ENCODE measurements around the gene MYL10.

MYL10 gene

GRCh38 chr7:101591504-101591903 lies 37.6 kb downstream of the MYL10 start:
- Mint-ChIP-seq H3K4me3 (no peak overlapping the region), H3K27me3 (peaks cover 2% of the 10 kb centered on the region), H3K27ac (no peak overlapping the region), H3K4me1 (ENCODE audit: low read depth) (no peaks in the 10 kb centered on the region), H3K36me3 (ENCODE audit: low read depth) (no peaks in the 10 kb centered on the region), H3K9me3 (peaks cover 6% of the 10 kb centered on the region)
- intact Hi-C loops (cut with micrococcal nuclease): no loop called here

- H3K36me3 Mint-ChIP-seq (ENCODE audit: low read depth): no peaks in the 10 kb centered on the region
- peaks cover 2% of the 10 kb centered on the region for H3K9me3 Mint-ChIP-seq
- peaks cover 2% of the 10 kb centered on the region for H3K27me3 Mint-ChIP-seq
- H3K4me1 Mint-ChIP-seq (ENCODE audit: low read depth): no peaks in the 10 kb centered on the region
- H3K4me3 Mint-ChIP-seq: no peak overlapping the region
- intact Hi-C loops (cut with micrococcal nuclease): no loop called here
- no peak overlapping the region for H3K27ac Mint-ChIP-seq
Measured at GRCh38 chr7:101590663-101591435, 38.2 kb downstream of the MYL10 start.

- peaks cover 2% of the 10 kb centered on the region for H3K27me3 Mint-ChIP-seq
- H3K9me3 Mint-ChIP-seq: no peaks in the 10 kb centered on the region
- no peak overlapping the region for H3K27ac Mint-ChIP-seq
- no peak overlapping the region for H3K4me3 Mint-ChIP-seq
- intact Hi-C loops (cut with micrococcal nuclease): no loop called here
- no peaks in the 10 kb centered on the region for H3K36me3 Mint-ChIP-seq (ENCODE audit: low read depth)
- H3K4me1 Mint-ChIP-seq (ENCODE audit: low read depth): no peaks in the 10 kb centered on the region
Measured at GRCh38 chr7:101589976-101590662, 39.0 kb downstream of the MYL10 start.

- H3K4me1 Mint-ChIP-seq (ENCODE audit: low read depth): no peaks in the 10 kb centered on the region
- no peak overlapping the region for H3K4me3 Mint-ChIP-seq
- H3K27ac Mint-ChIP-seq: no peak overlapping the region
- H3K9me3 Mint-ChIP-seq: peaks cover 1% of the 10 kb centered on the region
- H3K27me3 Mint-ChIP-seq: peaks cover 2% of the 10 kb centered on the region
- no peaks in the 10 kb centered on the region for H3K36me3 Mint-ChIP-seq (ENCODE audit: low read depth)
- intact Hi-C loops (cut with micrococcal nuclease): no loop called here
Measured at GRCh38 chr7:101589052-101589451, 40.0 kb downstream of the MYL10 start.

- Mint-ChIP-seq H3K36me3 (ENCODE audit: low read depth) (no peaks in the 10 kb centered on the region), H3K27me3 (peaks cover 2% of the 10 kb centered on the region), H3K4me3 (no peak overlapping the region)
Measured at GRCh38 chr7:101588131-101588935, 40.8 kb downstream of the MYL10 start.

GRCh38 chr7:101586906-101587677 lies 42.0 kb downstream of the MYL10 start:
- Mint-ChIP-seq H3K27me3 (peaks cover 4% of the 10 kb centered on the region), H3K4me3 (no peak overlapping the region), H3K36me3 (ENCODE audit: low read depth) (no peaks in the 10 kb centered on the region), H3K4me1 (ENCODE audit: low read depth) (no peaks in the 10 kb centered on the region), H3K9me3 (peaks cover 16% of the 10 kb centered on the region), H3K27ac (no peak overlapping the region)
- intact Hi-C loops (cut with micrococcal nuclease): no loop called here

More at GRCh38 chr7:101588131-101588935, 40.8 kb downstream of the MYL10 start:
- Mint-ChIP-seq H3K27ac (no peak overlapping the region), H3K9me3 (peaks cover 8% of the 10 kb centered on the region), H3K4me1 (ENCODE audit: low read depth) (no peaks in the 10 kb centered on the region)
- intact Hi-C loops (cut with micrococcal nuclease): no loop called here

GRCh38 chr7:101586078-101586905 lies 42.8 kb downstream of the MYL10 start:
- no peak overlapping the region for H3K27ac Mint-ChIP-seq
- H3K9me3 Mint-ChIP-seq: peaks cover 16% of the 10 kb centered on the region
- peaks cover 4% of the 10 kb centered on the region for H3K27me3 Mint-ChIP-seq
- no peak overlapping the region for H3K4me3 Mint-ChIP-seq
- no peaks in the 10 kb centered on the region for H3K36me3 Mint-ChIP-seq (ENCODE audit: low read depth)
- intact Hi-C loops (cut with micrococcal nuclease): no loop called here
- H3K4me1 Mint-ChIP-seq (ENCODE audit: low read depth): no peaks in the 10 kb centered on the region

GRCh38 chr7:101582971-101583370 lies 46.1 kb downstream of the MYL10 start:
- no peak overlapping the region for H3K4me3 Mint-ChIP-seq

GRCh38 chr7:101581891-101582290 lies 47.2 kb downstream of the MYL10 start:
- peaks cover 16% of the 10 kb centered on the region for H3K9me3 Mint-ChIP-seq
- no peaks in the 10 kb centered on the region for H3K36me3 Mint-ChIP-seq (ENCODE audit: low read depth)
- H3K27ac Mint-ChIP-seq: no peak overlapping the region
- no peaks in the 10 kb centered on the region for H3K4me1 Mint-ChIP-seq (ENCODE audit: low read depth)
- H3K4me3 Mint-ChIP-seq: no peak overlapping the region
- intact Hi-C loops (cut with micrococcal nuclease): no loop called here
- H3K27me3 Mint-ChIP-seq: peaks cover 2% of the 10 kb centered on the region

More at GRCh38 chr7:101582971-101583370, 46.1 kb downstream of the MYL10 start:
- intact Hi-C loops (cut with micrococcal nuclease): no loop called here
- no peaks in the 10 kb centered on the region for H3K36me3 Mint-ChIP-seq (ENCODE audit: low read depth)
- peaks cover 4% of the 10 kb centered on the region for H3K27me3 Mint-ChIP-seq
- H3K27ac Mint-ChIP-seq: no peak overlapping the region
- no peaks in the 10 kb centered on the region for H3K4me1 Mint-ChIP-seq (ENCODE audit: low read depth)
- H3K9me3 Mint-ChIP-seq: peaks cover 16% of the 10 kb centered on the region

GRCh38 chr7:101580596-101580995 lies 48.5 kb downstream of the MYL10 start:
- Mint-ChIP-seq H3K27ac (no peak overlapping the region), H3K4me1 (ENCODE audit: low read depth) (peaks cover under 1% of the 10 kb centered on the region), H3K27me3 (peaks cover 2% of the 10 kb centered on the region), H3K36me3 (ENCODE audit: low read depth) (no peaks in the 10 kb centered on the region), H3K9me3 (peaks cover 16% of the 10 kb centered on the region), H3K4me3 (no peak overlapping the region)
- intact Hi-C loops (cut with micrococcal nuclease): no loop called here

- intact Hi-C loops (cut with micrococcal nuclease): no loop called here
- Mint-ChIP-seq H3K4me3 (no peak overlapping the region), H3K27me3 (peaks cover 4% of the 10 kb centered on the region), H3K4me1 (ENCODE audit: low read depth) (peaks cover 5% of the 10 kb centered on the region), H3K27ac (no peak overlapping the region), H3K9me3 (peaks cover 17% of the 10 kb centered on the region), H3K36me3 (ENCODE audit: low read depth) (no peaks in the 10 kb centered on the region)
Measured at GRCh38 chr7:101578552-101578951, 50.5 kb downstream of the MYL10 start.

- Mint-ChIP-seq H3K4me1 (ENCODE audit: low read depth) (peaks cover 5% of the 10 kb centered on the region), H3K27me3 (peaks cover 2% of the 10 kb centered on the region), H3K9me3 (peaks cover 23% of the 10 kb centered on the region), H3K27ac (no peak overlapping the region), H3K4me3 (no peak overlapping the region), H3K36me3 (ENCODE audit: low read depth) (no peaks in the 10 kb centered on the region)
- intact Hi-C loops (cut with micrococcal nuclease): no loop called here
Measured at GRCh38 chr7:101576998-101577397, 52.1 kb downstream of the MYL10 start.

- intact Hi-C loops (cut with micrococcal nuclease): no loop called here
- Mint-ChIP-seq H3K9me3 (peaks cover 30% of the 10 kb centered on the region), H3K4me1 (ENCODE audit: low read depth) (peaks cover 5% of the 10 kb centered on the region), H3K27ac (no peak overlapping the region), H3K27me3 (peaks cover 2% of the 10 kb centered on the region), H3K4me3 (no peak overlapping the region), H3K36me3 (ENCODE audit: low read depth) (no peaks in the 10 kb centered on the region)
Measured at GRCh38 chr7:101575721-101576120, 53.4 kb downstream of the MYL10 start.

All from dendritic cell treated with granulocyte-macrophage colony-stimulating factor and Interleukin-4, amounts not matched to agents 40 ng/mL and 50 ng/mL, for 4 days (primary cell).